Measurements from ENCODE around the gene LY6G5B.

The LY6G5B gene, protein sequence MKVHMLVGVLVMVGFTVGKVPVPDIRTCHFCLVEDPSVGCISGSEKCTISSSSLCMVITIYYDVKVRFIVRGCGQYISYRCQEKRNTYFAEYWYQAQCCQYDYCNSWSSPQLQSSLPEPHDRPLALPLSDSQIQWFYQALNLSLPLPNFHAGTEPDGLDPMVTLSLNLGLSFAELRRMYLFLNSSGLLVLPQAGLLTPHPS

DNA sequence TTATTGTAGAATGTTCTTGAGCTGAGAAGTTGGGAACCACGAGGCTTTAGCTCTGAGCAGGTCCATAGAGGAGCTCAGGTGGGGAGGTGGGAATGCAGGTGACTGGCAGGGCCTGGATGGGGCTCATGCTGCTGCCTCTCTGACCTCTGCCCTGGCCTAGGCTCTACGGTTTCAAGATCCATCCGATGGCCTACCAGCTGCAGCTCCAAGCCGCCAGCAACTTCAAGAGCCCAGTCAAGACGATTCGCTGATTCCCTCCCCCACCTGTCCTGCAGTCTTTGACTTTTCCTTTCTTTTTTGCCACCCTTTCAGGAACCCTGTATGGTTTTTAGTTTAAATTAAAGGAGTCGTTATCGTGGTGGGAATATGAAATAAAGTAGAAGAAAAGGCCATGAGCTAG is at the start of gene LY6G5B:
LY6G5B (plus strand) TSS at position 301 of the 400 bp plus-strand sequence. CDS start 975 bp downstream, outside the sequence.
- DNase-seq (ENCODE audit: low read depth, low spot score) = no peak

DNA sequence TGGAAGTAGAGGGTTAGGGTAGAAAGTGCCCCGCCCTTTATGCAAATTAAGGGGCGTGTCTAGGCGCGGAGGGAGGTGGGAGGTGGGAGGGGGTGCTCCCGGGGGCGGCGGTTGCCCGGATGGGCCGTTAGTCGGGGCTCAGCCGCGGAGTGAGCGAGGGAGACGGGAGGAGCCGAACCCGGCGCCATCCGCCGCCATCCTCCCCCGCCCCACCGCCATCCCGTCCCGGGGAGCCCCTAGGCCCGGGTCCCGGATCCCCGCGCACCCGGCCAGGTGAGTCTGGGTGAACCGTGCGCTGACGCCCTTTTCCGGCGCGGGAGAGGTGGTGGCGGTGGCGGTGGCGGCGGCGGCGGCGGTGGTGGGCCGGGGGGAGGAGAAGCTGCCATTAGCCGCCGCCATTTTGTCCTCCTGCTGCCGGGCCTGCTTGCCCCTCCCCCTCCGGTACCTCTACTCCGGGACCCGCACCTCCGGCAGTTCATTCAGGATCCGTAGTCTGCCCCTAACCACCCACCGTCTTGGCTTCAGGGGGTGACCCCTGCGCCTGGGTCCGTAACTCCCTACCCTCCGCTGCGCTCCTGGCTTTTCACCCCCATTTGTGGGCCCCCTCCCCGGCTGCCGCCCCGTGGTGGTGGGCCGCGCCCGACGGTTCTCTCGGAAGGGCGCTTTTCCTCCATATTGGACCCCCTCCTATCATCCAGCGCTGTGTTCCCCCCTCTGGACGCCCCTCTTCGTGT is 49.0 kb upstream of the LY6G5B start, which contains the start of gene PRRC2A:
PRRC2A (plus strand) TSS at position 130 of the 734 bp plus-strand sequence. CDS start 2,075 bp downstream, outside the sequence.
- DNase-seq (ENCODE audit: low read depth, low spot score) = no peak

DNA sequence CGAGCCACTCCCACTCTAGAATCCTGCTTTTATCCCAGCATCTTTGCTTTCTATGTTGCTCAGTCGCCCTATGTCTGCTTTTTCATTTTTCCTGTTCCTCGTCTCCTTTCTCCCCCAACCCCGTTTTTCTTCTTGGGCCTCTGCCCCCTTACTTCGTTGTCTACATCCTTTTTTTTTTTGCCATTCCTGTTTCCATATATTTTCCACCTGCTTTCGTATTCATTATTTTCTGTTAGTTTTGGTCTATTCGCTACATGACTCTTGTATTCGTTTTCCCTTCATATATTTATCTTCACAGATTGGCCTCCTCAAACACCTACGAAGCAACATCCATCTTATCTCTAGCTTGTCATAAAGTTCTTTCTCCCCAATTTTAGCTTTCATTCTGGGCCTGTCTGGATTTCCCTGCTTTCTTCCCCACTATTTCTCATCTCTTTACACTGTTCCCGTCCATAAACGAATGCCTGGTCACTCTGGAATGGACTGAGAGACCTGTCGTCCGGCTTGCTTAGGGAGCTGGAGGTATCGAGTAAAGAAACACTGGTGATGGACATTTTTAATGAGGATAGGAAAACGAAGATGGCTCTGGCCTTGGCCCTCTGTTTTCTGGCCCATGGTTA is 48.3 kb upstream of the LY6G5B start:
- no peak for DNase-seq (ENCODE audit: low read depth, low spot score)

DNA sequence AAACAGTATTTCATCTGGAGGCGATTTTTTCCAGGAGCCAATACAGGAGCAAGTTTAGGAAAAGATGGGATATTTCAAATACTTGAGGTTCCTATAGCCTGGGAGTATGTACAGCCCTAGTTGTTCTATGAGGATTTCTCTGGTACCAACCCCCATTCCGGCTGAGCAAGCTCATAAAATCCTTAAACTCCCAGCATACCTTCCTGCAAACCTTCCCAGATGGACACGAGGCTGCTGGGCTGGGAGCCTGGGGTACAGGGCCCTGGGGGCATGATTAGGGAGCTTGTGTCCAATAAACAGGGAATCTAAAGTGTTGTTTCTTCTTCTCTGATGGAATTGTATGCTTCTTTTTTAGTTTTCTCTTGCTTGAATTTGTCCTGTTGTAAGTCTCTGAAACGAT is 47.8 kb upstream of the LY6G5B start:
- no peak for DNase-seq (ENCODE audit: low read depth, low spot score)

DNA sequence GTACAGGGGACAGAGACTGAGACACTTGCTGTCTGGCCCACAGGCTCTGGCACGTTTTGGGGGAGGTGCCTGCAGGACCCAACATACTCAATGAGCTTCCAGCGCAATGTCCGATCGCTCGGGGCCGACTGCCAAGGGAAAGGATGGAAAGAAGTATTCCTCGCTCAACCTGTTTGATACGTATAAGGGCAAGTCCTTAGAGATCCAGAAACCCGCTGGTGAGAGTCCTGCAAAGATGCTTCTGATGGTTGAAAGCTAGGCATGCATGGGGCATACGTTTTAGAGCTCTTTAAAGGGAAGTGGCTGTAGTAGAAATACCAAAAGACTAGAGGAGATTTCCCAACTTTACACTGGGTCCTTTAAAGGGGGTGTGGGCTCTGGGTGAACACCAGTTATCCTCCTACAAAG is 47.1 kb upstream of the LY6G5B start:
- DNase-seq (ENCODE audit: low read depth, low spot score) = no peak

DNA sequence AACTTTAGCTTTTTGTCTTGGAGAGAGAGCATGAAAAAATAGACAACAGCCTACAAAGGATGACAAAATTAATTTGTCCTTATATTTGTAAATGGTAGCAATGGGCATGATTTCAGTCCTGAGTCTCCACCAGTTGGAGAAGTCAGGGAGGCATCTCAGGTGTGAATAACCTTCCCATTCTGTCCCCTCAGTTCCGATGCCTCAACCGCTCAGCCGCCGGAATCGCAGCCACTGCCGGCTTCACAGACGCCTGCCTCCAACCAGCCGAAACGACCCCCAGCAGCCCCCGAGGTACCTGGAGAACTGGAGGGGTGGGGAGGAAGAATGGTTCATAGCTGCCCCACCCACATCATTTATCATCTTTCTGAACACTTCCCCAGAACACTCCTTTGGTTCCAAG is 45.7 kb upstream of the LY6G5B start:
- DNase-seq (ENCODE audit: low read depth, low spot score) = no peak

DNA sequence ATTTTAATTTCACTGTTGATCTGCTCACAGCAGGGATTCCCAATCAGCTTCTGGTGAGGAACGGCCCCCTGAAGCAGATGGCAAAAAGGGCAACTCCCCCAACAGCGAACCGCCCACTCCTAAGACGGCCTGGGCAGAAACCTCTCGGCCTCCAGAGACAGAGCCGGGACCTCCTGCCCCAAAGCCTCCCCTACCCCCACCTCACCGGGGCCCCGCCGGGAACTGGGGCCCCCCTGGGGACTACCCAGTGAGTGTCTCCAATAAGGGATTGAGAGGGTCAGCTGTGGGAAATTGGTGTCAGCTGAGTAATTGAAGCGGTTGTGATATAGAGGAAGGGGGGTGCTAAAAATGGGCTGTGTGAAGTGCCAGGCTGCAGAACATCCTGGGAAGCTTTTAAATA is 42.8 kb upstream of the LY6G5B start:
- DNase-seq (ENCODE audit: low read depth, low spot score) = no peak

DNA sequence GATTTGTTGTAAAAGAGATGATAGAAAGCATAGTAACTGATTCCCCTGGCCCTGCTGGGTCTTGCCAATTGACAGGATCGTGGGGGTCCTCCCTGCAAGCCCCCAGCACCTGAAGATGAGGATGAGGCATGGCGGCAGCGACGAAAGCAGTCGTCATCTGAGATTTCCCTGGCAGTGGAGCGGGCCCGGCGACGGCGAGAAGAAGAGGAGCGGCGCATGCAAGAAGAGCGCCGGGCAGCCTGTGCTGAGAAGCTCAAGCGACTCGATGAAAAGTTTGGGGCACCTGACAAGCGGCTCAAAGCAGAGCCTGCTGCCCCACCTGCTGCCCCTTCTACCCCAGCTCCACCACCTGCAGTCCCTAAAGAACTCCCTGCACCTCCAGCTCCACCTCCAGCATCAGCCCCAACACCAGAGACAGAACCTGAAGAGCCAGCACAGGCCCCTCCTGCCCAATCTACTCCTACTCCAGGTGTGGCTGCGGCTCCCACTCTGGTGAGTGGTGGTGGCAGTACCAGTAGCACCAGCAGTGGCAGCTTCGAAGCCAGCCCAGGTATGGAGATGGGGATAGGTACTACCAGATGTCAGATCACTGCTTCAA is 42.0 kb upstream of the LY6G5B start:
- no peak for DNase-seq (ENCODE audit: low read depth, low spot score)

DNA sequence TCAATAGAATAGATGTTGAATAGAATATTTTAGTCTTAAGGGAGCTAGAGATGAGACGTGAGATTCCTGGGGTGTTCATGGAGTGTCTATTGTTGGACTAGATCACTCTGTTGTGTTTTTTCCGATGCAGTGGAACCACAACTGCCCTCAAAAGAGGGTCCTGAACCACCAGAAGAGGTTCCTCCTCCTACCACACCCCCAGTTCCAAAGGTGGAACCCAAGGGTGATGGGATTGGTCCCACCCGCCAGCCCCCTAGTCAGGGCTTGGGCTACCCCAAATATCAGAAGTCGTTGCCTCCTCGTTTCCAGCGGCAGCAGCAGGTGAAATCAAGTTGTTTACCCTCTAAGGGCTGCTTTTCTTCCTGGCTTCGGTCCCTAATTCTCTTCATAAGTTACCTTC is 40.8 kb upstream of the LY6G5B start:
- no peak for DNase-seq (ENCODE audit: low read depth, low spot score)

DNA sequence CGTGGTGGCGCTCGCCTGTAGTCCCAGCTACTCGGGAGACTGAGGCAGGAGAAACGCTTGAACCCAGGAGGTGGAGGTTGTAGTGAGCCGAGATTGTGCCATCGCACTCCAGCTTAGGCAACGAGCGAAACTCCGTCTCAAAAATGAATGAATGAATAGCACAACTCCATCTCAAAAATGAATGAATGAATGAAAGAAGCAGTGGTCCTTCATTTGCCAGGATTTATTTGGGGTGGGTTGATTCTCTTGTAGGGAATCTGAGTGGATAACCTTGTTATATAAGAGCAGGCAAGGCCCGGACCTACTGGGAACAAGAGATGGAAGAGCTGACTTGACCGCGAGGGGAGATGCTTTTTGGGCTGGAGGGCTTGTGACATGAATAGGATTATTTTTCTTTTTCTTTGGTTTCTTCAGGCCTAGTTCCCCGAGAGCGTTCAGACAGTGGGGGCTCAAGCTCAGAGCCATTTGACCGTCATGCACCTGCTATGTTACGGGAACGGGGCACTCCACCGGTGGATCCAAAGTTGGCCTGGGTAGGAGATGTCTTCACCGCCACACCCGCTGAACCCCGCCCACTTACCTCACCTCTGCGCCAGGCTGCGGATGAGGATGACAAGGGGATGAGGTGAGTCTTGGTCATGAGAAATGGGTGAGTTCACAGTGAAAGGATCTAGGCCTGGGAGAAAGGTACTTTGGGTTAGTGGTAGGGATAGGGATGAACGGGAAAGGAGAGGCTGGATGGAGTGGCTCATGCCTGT is 39.4 kb upstream of the LY6G5B start:
- DNase-seq (ENCODE audit: low read depth, low spot score) = no peak

DNA sequence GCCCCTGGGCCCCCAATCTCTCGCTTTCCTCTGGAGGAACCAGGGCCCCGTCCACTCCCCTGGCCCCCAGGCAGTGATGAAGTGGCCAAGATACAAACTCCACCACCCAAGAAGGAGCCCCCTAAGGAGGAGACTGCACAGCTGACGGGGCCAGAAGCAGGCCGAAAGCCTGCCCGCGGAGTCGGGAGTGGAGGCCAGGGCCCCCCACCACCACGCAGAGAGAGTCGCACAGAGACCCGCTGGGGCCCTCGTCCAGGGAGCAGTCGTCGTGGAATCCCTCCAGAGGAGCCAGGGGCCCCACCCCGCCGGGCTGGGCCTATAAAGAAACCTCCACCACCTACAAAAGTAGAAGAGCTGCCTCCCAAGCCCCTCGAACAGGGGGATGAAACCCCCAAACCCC is 38.6 kb upstream of the LY6G5B start:
- no peak for DNase-seq (ENCODE audit: low read depth, low spot score)

DNA sequence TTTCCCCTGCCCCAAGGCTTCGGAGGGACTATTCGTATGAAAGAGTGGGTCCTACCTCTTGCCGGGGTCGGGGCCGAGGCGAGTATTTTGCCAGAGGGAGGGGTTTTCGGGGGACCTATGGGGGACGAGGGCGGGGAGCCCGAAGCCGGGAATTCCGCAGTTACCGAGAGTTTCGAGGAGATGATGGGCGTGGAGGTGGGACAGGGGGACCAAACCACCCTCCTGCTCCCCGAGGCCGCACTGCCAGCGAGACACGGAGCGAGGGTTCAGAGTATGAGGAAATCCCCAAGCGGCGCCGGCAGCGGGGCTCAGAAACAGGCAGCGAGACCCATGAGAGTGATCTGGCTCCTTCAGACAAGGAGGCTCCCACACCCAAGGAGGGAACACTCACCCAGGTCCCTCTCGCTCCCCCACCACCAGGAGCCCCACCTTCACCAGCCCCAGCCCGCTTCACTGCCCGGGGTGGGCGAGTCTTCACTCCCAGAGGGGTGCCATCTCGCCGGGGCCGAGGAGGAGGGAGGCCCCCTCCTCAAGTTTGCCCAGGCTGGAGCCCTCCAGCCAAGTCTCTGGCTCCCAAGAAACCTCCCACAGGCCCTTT is 38.0 kb upstream of the LY6G5B start:
- no peak for DNase-seq (ENCODE audit: low read depth, low spot score)

DNA sequence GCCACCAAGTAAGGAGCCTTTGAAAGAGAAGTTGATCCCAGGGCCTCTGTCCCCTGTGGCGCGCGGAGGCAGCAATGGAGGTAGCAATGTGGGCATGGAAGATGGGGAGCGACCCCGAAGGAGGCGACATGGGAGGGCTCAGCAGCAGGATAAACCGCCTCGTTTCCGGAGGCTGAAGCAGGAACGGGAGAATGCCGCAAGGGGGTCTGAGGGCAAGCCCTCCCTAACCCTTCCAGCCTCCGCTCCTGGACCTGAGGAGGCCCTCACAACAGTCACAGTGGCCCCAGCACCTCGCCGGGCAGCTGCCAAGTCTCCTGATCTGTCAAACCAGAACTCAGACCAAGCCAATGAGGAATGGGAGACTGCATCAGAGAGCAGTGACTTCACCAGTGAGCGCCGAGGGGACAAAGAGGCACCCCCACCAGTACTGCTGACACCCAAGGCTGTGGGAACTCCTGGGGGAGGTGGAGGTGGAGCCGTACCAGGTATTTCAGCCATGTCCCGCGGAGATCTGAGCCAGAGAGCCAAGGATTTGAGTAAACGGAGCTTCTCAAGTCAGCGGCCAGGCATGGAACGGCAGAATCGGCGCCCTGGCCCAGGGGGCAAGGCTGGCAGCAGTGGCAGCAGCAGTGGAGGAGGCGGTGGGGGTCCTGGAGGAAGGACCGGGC is 37.4 kb upstream of the LY6G5B start:
- no peak for DNase-seq (ENCODE audit: low read depth, low spot score)

DNA sequence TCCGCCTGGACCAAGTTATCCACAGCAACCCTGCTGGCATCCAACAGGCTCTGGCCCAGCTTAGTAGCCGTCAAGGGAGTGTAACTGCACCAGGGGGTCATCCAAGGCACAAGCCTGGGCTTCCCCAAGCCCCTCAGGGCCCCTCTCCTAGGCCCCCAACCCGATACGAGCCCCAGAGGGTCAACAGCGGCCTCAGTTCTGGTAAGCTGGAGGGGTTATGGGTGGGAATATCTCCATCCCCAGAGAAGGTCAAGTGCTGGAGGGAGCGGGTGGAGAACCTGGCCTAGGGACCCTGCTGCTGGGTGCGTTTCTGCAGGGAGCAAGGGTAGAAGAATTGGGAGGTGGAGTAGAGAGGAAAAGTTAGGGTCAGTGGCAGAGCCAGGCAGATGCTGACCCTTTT is 36.3 kb upstream of the LY6G5B start:
- DNase-seq (ENCODE audit: low read depth, low spot score) = no peak

DNA sequence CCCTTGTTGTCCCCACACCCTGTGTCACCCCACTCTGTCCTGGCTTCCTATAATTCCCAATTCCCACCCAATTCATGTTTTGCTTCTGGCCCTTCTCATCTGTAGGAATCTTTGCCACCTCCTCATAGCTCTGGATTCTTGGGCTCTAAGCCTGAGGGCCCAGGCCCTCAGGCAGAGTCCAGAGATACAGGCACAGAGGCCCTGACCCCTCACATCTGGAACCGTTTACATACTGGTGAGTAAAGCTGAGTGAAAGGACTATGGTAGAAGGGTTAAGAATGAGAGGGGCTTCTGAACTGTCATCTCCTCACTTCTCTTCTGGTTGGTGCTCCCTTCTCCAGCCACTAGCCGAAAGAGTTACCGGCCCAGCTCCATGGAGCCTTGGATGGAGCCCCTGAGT is 35.6 kb upstream of the LY6G5B start:
- no peak for DNase-seq (ENCODE audit: low read depth, low spot score)

DNA sequence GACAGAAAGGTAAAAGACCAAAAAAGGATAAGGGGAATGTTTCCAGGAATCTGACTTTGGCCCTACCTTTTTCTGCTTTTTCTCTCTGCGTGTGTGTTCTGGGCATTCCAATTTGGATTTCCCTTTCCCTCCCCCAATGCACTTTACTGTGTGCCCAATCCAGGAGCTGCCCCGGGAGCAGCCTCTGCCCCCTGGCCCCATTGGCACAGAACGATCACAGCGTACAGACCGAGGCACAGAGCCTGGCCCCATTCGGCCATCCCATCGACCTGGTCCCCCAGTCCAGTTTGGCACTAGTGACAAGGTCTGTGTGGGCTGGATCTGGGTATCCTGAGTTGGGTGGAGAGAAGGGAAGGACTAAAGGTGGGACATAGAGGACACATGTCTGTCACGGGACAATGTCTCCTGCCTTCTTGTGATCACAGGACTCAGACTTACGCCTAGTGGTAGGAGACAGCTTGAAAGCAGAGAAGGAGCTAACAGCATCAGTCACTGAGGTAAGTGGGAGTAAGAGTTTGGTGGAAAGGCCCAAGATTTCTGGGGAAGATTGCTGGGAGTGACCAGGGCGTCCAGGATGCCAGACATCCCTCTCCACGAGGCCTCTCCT is 34.7 kb upstream of the LY6G5B start:
- no peak for DNase-seq (ENCODE audit: low read depth, low spot score)

DNA sequence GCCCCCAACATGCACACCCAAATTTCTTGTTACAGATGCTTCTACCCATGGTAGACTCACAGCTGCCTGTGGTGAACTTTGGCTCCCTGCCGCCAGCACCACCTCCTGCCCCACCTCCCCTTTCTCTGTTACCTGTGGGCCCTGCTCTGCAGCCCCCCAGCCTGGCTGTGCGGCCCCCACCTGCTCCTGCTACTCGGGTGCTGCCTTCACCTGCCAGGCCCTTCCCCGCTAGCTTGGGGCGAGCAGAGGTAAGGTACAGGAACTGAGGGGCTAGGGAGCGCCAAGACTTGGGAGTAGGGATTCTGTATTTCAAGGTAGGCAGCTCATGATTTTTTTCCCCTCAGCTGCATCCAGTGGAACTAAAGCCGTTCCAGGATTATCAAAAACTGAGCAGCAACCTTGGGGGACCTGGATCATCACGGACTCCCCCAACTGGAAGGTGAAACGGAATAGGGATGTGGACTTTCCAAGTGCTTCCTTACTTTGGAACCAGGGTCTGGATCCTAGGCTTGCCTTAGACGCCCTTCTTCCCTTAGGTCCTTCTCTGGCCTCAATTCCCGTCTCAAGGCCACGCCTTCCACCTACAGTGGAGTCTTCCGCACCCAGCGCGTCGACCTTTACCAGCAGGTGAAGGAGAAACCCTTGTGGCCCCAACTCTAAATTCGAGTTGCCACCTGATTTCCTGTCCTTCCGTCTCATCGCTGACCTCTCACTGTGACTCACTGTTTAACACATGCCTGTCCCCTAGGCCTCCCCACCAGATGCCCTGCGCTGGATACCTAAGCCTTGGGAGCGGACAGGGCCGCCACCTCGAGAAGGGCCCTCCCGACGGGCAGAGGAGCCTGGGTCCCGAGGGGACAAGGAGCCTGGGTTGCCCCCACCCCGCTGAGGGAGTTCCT is 32.8 kb upstream of the LY6G5B start:
- DNase-seq (ENCODE audit: low read depth, low spot score) = no peak

DNA sequence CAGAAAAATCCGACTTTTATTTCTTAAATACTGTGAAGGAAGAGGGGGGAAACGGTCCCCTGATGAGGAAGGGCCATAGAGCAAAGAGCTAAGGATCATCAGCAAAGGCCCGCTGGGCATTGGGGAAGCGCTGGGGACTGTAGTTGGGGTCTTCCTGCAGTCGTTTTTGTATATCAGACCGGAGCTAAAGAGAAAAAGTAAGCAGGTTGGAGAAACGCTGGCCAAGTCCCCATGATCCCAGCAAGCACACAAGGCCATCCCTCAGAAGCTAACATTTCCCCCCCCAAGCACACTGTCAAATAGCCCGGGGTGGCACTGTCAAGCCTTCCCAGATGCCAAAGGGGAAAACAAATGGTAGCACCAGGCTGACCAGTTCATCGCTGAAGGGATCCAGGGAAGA is 30.7 kb upstream of the LY6G5B start:
- DNase-seq (ENCODE audit: low read depth, low spot score) = no peak

DNA sequence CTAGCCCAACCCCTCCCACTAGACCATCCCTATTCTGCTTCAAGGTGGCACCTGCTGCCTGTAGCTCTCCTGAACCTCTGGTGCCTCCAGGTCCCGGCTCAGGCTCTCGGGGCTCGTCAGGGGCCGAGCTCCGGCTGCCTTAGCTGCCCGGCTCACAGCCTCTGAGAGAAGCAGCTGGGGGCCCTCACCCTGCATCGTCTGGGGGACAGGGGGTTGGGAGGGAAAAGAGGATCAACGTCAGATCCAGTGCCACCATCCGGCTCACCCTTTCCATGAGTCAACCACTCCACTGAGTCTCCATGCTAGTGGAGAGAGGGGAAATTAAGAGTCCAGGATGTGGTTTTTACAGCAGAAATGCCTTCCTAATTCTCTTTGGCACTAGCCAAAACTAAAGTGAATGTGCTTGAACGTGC is 30.3 kb upstream of the LY6G5B start:
- DNase-seq (ENCODE audit: low read depth, low spot score) = no peak
